GM19397 (cell line): ENCODE data around the gene ST6GALNAC5.
A peak's percentile ranks its signal among the peaks of the same experiment; 100 is the strongest.
"Not testable (repeated sequence)": the region's sequence is repeated elsewhere in the genome, so short reads cannot be mapped to it uniquely, and the experiment has no call there.

Source experiments
- ATAC-seq: cut with Tn5 transposase; IDR thresholded peaks from one replicate; pipeline ENCODE4 v1.9.1; 2021; ENCODE audit warnings: mild to moderate bottlenecking, moderate library complexity; ENCODE audit not compliant: unreplicated experiment

Gene ST6GALNAC5

GRCh38 chr1:76867342-76868130 lies at the start of gene ST6GALNAC5:
TSS of gene ST6GALNAC5 (plus strand) at chr1:76867480.
- ATAC-seq, result no peak

GRCh38 chr1:76820028-76820427 lies 47.3 kb upstream of the ST6GALNAC5 start:
- no peak for ATAC-seq

GRCh38 chr1:76822961-76823360 lies 44.3 kb upstream of the ST6GALNAC5 start:
- ATAC-seq, result not testable (repeated sequence)

- no peak for ATAC-seq
These were observed 43.2 kb upstream of the ST6GALNAC5 start for GRCh38 chr1:76824106-76824505.

GRCh38 chr1:76826072-76826845 lies 41.0 kb upstream of the ST6GALNAC5 start:
- ATAC-seq, result no peak

- ATAC-seq, result no peak
These were observed 40.2 kb upstream of the ST6GALNAC5 start for GRCh38 chr1:76827066-76827465.

GRCh38 chr1:76830373-76830772 lies 36.9 kb upstream of the ST6GALNAC5 start:
- peak; percentile 64 for ATAC-seq

GRCh38 chr1:76832521-76832920 lies 34.8 kb upstream of the ST6GALNAC5 start:
- ATAC-seq, result no peak

- no peak for ATAC-seq
These were observed 34.1 kb upstream of the ST6GALNAC5 start for GRCh38 chr1:76833151-76833550.

GRCh38 chr1:76833856-76834255 lies 33.4 kb upstream of the ST6GALNAC5 start:
- no peak for ATAC-seq

GRCh38 chr1:76835203-76835602 lies 32.1 kb upstream of the ST6GALNAC5 start:
- ATAC-seq, result no peak

GRCh38 chr1:76840278-76840677 lies 27.0 kb upstream of the ST6GALNAC5 start:
- no peak for ATAC-seq

GRCh38 chr1:76841460-76841859 lies 25.8 kb upstream of the ST6GALNAC5 start:
- ATAC-seq, result no peak

- no peak for ATAC-seq
These were observed 23.3 kb upstream of the ST6GALNAC5 start for GRCh38 chr1:76843821-76844464.

- no peak for ATAC-seq
These were observed 13.0 kb upstream of the ST6GALNAC5 start for GRCh38 chr1:76854255-76854654.

- ATAC-seq, result no peak
These were observed 11.2 kb upstream of the ST6GALNAC5 start for GRCh38 chr1:76856104-76856503.

GRCh38 chr1:76857138-76857537 lies 10.1 kb upstream of the ST6GALNAC5 start:
- no peak for ATAC-seq

GRCh38 chr1:76857973-76858372 lies 9.3 kb upstream of the ST6GALNAC5 start:
- ATAC-seq, result no peak

GRCh38 chr1:76861149-76861548 lies 6.1 kb upstream of the ST6GALNAC5 start:
- no peak for ATAC-seq

GRCh38 chr1:76862447-76862846 lies 4.8 kb upstream of the ST6GALNAC5 start:
- no peak for ATAC-seq

GRCh38 chr1:76864383-76864782 lies 2.9 kb upstream of the ST6GALNAC5 start:
- no peak for ATAC-seq
